H1 (cell line): ENCODE data around the gene DOCK10. TPM values are rescaled to one million over a fixed set of nuclear protein-coding genes. Genes with fewer than 3 reads are reported as not detected.

ENCODE experiments used
- CTCF ChIA-PET: fragments of 300-600 bp; sonication (Branson Sonifier 250); formaldehyde crosslinking; loops from one replicate; lab custom pipeline; 2021; ENCODE audit not compliant: partially characterized antibody; lab: Charles Lee
- POLR2A ChIA-PET: fragments of 300-600 bp; sonication (Branson Sonifier 250); formaldehyde crosslinking; loops from one replicate; lab custom pipeline; 2021; ENCODE audit warnings: inconsistent platforms; ENCODE audit not compliant: partially characterized antibody; lab: Charles Lee
- DNase-seq, 2 experiments: peaks; one replicate each; pipeline versions ENCODE4 v3.0.0 to v3.0.0-alpha.2; 2010 to 2022; ENCODE audit warnings: low spot score in 2 of 2, low read depth in 1 of 2, mixed read lengths in 1 of 2
- FAIRE-seq: peaks from 2 replicates; lab custom pipeline; 2011; peaks lifted over from hg19 to GRCh38; lab: Jason Lieb, UNC
- H2AFZ ChIP-seq: 2 replicates; pipeline ENCODE4 v1.8.1; 2012; ENCODE audit warnings: low read length, inconsistent platforms
- H2AK5ac ChIP-seq: 2 replicates; pipeline ENCODE4 v1.6.1; 2013; ENCODE audit warnings: low read depth, low read length
- H2BK120ac ChIP-seq: replicated peaks from 2 replicates; pipeline ENCODE3; 2013; ENCODE audit warnings: low read depth, low read length, inconsistent platforms
- H2BK12ac ChIP-seq: 2 replicates; pipeline ENCODE4 v1.6.1; 2013; ENCODE audit warnings: low read depth, low read length
- H2BK15ac ChIP-seq: 2 replicates; pipeline ENCODE4 v1.6.1; 2013; ENCODE audit warnings: low read length
- H2BK20ac ChIP-seq: 2 replicates; pipeline ENCODE4 v1.6.1; 2013; ENCODE audit warnings: low read length
- H2BK5ac ChIP-seq: 2 replicates; pipeline ENCODE4 v1.6.1; 2013; ENCODE audit warnings: low read depth, low read length
- H3K14ac ChIP-seq: 2 replicates; pipeline ENCODE4 v1.6.1; 2013; ENCODE audit warnings: inconsistent platforms; ENCODE audit not compliant: insufficient read length
- H3K18ac ChIP-seq: 2 replicates; pipeline ENCODE4 v1.6.1; 2013; ENCODE audit warnings: low read length; ENCODE audit errors: extremely low read depth
- H3K23ac ChIP-seq: 2 replicates; pipeline ENCODE4 v1.6.1; 2013; ENCODE audit warnings: inconsistent platforms; ENCODE audit not compliant: insufficient read length
- H3K23me2 ChIP-seq: 2 replicates; pipeline ENCODE4 v1.6.1; 2013; ENCODE audit warnings: low read depth, low read length
- H3K27ac ChIP-seq: 2 replicates; pipeline ENCODE4 v1.6.1; 2011; ENCODE audit warnings: low read depth, low read length, inconsistent platforms
- H3K27me3 ChIP-seq, 4 experiments: replicated peaks in 1 of 4; 1 replicate in 1 of 4; 2 replicates in 3 of 4; pipeline versions ENCODE4 v1.6.1 to v1.8.1; 2011 to 2013; ENCODE audit warnings: low read length in 3 of 4, mild to moderate bottlenecking in 3 of 4, inconsistent platforms in 2 of 4, mixed read lengths in 2 of 4, moderate library complexity in 1 of 4; ENCODE audit not compliant: control insufficient read depth in 3 of 4, insufficient read depth in 3 of 4; ENCODE audit errors: extremely low read depth in 1 of 4
- H3K36me3 ChIP-seq, 4 experiments: 2 replicates each; pipeline versions ENCODE4 v1.6.1 to v1.8.1; 2011 to 2013; ENCODE audit warnings: mild to moderate bottlenecking in 4 of 4, low read length in 3 of 4, moderate library complexity in 2 of 4, control low read depth in 1 of 4, inconsistent platforms in 1 of 4; ENCODE audit not compliant: insufficient read depth in 4 of 4, control insufficient read depth in 2 of 4
- H3K4ac ChIP-seq: replicated peaks from 2 replicates; pipeline ENCODE3; 2013; ENCODE audit warnings: low read length, low read depth, mixed read lengths, inconsistent platforms; ENCODE audit not compliant: insufficient read length
- H3K4me1 ChIP-seq, 4 experiments: replicated peaks in 1 of 4; 1 replicate in 1 of 4; 2 replicates in 3 of 4; pipeline versions ENCODE4 v1.6.1 to v1.8.1; 2011 to 2013; ENCODE audit warnings: low read length in 3 of 4, inconsistent platforms in 2 of 4, mixed read lengths in 1 of 4; ENCODE audit not compliant: insufficient read depth in 4 of 4, control insufficient read depth in 3 of 4
- H3K4me2 ChIP-seq, 2 experiments: 2 replicates each; pipeline versions ENCODE4 v1.6.1 to v1.8.1; 2011 to 2013; ENCODE audit warnings: low read depth in 2 of 2, low read length in 2 of 2, control low read depth in 1 of 2, inconsistent platforms in 1 of 2, mild to moderate bottlenecking in 1 of 2; ENCODE audit not compliant: insufficient read depth in 1 of 2
- H3K4me3 ChIP-seq, 4 experiments: fragments of 200-600, 300-600 bp in 1 of 4; sonication (generic), shearing (Covaris generic), sonication (Bioruptor Twin) in 1 of 4; 2 replicates each; pipeline versions ENCODE4 v1.5.1 to v1.8.1; 2011 to 2016; ENCODE audit warnings: low read length in 4 of 4, low read depth in 3 of 4, control low read depth in 2 of 4, inconsistent platforms in 2 of 4, mild to moderate bottlenecking in 2 of 4, mixed read lengths in 1 of 4, moderate library complexity in 1 of 4; ENCODE audit not compliant: insufficient read depth in 2 of 4; ENCODE audit errors: extremely low read depth in 1 of 4
- H3K56ac ChIP-seq: replicated peaks from 2 replicates; pipeline ENCODE3; 2013; ENCODE audit warnings: low read depth, mild to moderate bottlenecking, mixed read lengths, low read length, inconsistent platforms; ENCODE audit not compliant: insufficient read length
- H3K79me1 ChIP-seq: 2 replicates; pipeline ENCODE4 v1.6.1; 2013; ENCODE audit warnings: low read depth, low read length, control low read depth
- H3K79me2 ChIP-seq, 2 experiments: 2 replicates each; pipeline versions ENCODE4 v1.6.1 to v1.8.1; 2012 to 2013; ENCODE audit warnings: low read length in 2 of 2, mild to moderate bottlenecking in 2 of 2, inconsistent platforms in 1 of 2; ENCODE audit not compliant: insufficient read depth in 2 of 2, control insufficient read depth in 1 of 2
- H3K9ac ChIP-seq, 4 experiments: replicated peaks in 1 of 4; 1 replicate in 1 of 4; 2 replicates in 3 of 4; pipeline versions ENCODE4 v1.6.1 to v1.8.1; 2011 to 2013; ENCODE audit warnings: low read depth in 3 of 4, low read length in 3 of 4, control low read depth in 2 of 4, mild to moderate bottlenecking in 2 of 4, moderate library complexity in 2 of 4, inconsistent platforms in 1 of 4; ENCODE audit errors: extremely low read depth in 1 of 4
- H3K9me3 ChIP-seq, 2 experiments: 2 replicates each; pipeline versions ENCODE4 v1.6.1 to v1.8.1; 2012 to 2013; ENCODE audit warnings: mild to moderate bottlenecking in 2 of 2, moderate library complexity in 2 of 2, control low read depth in 1 of 2, inconsistent platforms in 1 of 2, low read depth in 1 of 2, low read length in 1 of 2, mixed read lengths in 1 of 2; ENCODE audit not compliant: insufficient read depth in 2 of 2
- H4K20me1 ChIP-seq, 2 experiments: replicated peaks in 1 of 2; 2 replicates each; pipeline versions ENCODE3 to v1.8.1; 2011 to 2013; ENCODE audit warnings: inconsistent platforms in 2 of 2, low read length in 2 of 2, mild to moderate bottlenecking in 1 of 2; ENCODE audit not compliant: insufficient read depth in 2 of 2, control insufficient read depth in 1 of 2
- H4K5ac ChIP-seq: 2 replicates; pipeline ENCODE4 v1.6.1; 2013; ENCODE audit warnings: low read length, low read depth, mixed read lengths, inconsistent platforms; ENCODE audit not compliant: insufficient read length
- H4K8ac ChIP-seq: 2 replicates; pipeline ENCODE4 v1.8.0; 2013; ENCODE audit warnings: mild to moderate bottlenecking, moderate library complexity, low read length, inconsistent platforms; ENCODE audit not compliant: insufficient read depth; ENCODE audit errors: extremely low read depth
- H4K91ac ChIP-seq: replicated peaks from 2 replicates; pipeline ENCODE3; 2013; ENCODE audit warnings: low read length, mixed read lengths, inconsistent platforms; ENCODE audit not compliant: insufficient read length
- BCL11A ChIP-seq, 2 experiments: IDR thresholded peaks; one replicate each; pipeline ENCODE4 v1.6.1; 2011; ENCODE audit warnings: low read depth in 2 of 2, low read length in 2 of 2, mild to moderate bottlenecking in 2 of 2
- CBX8 ChIP-seq: fragments of 300-800, 300-1000 bp; sonication (generic); IDR thresholded peaks from 2 replicates; pipeline ENCODE4 v1.7.1; 2016; ENCODE audit warnings: low read depth, low read length, borderline replicate concordance
- CEBPB ChIP-seq: IDR thresholded peaks from 2 replicates; pipeline ENCODE4 v1.6.1; 2012; ENCODE audit warnings: low read depth, low read length
- CTBP2 ChIP-seq: IDR thresholded peaks from 2 replicates; pipeline ENCODE4 v1.7.0; 2011; ENCODE audit warnings: borderline replicate concordance, mild to moderate bottlenecking, moderate library complexity, mixed read lengths, low read length; ENCODE audit not compliant: insufficient read depth, insufficient read length
- EGR1 ChIP-seq: IDR thresholded peaks from 2 replicates; pipeline ENCODE4 v1.6.1; 2011; ENCODE audit warnings: low read depth, low read length, borderline replicate concordance
- EP300 ChIP-seq, 2 experiments: IDR thresholded peaks; 1 replicate in 1 of 2; 2 replicates in 1 of 2; pipeline ENCODE4 v1.6.1; 2011 to 2012; ENCODE audit warnings: low read depth in 2 of 2, low read length in 2 of 2, mild to moderate bottlenecking in 2 of 2, borderline replicate concordance in 1 of 2, inconsistent platforms in 1 of 2, moderate library complexity in 1 of 2
- GABPA ChIP-seq: IDR thresholded peaks from 2 replicates; pipeline ENCODE4 v1.6.1; 2011; ENCODE audit warnings: mild to moderate bottlenecking, low read length, moderate library complexity, borderline replicate concordance; ENCODE audit not compliant: insufficient read depth
- KDM5A ChIP-seq: fragments of 200-600 bp; IDR thresholded peaks from 2 replicates; pipeline ENCODE4 v1.7.1; 2012; ENCODE audit warnings: mild to moderate bottlenecking, low read length, inconsistent platforms, mixed read lengths
- NANOG ChIP-seq: IDR thresholded peaks from 2 replicates; pipeline ENCODE4 v1.6.1; 2011; ENCODE audit warnings: low read length, low read depth, mild to moderate bottlenecking, inconsistent platforms; ENCODE audit not compliant: insufficient read depth, poor library complexity, severe bottlenecking
- NRF1 ChIP-seq: IDR thresholded peaks from 2 replicates; pipeline ENCODE4 v1.6.1; 2011; ENCODE audit warnings: mild to moderate bottlenecking, low read depth, low read length, improper control_type of control experiment
- POLR2A ChIP-seq, 2 experiments: IDR thresholded peaks; 1 replicate in 1 of 2; 2 replicates in 1 of 2; pipeline ENCODE4 v1.6.1; 2011; ENCODE audit warnings: low read depth in 2 of 2, low read length in 2 of 2, mild to moderate bottlenecking in 2 of 2; ENCODE audit errors: control extremely low read depth in 1 of 2
- TAF1 ChIP-seq: IDR thresholded peaks from 2 replicates; pipeline ENCODE4 v1.6.1; 2011; ENCODE audit warnings: mild to moderate bottlenecking, low read depth, low read length
- TEAD4 ChIP-seq: IDR thresholded peaks from 2 replicates; pipeline ENCODE4 v1.6.1; 2012; ENCODE audit warnings: low read depth, low read length, inconsistent platforms, mixed read lengths
- polyA plus RNA-seq, 7 experiments: library from polyadenylated mRNA; depleted of rRNA in 3 of 7; stranded (reverse) in 5 of 7; unstranded in 2 of 7; fragments of >200 nt in 5 of 7; fragments of 200-250 nt in 2 of 7; gene quantifications; 1 replicate in 5 of 7; 2 replicates in 1 of 7; 4 replicates in 1 of 7; pipeline versions ENCODE4 v1.2.1 to v1.2.3, GENCODE V29; 2011 to 2013; ENCODE audit warnings: missing spikeins in 2 of 7, mixed read lengths in 2 of 7
- total RNA-seq: library from RNA; stranded (reverse); fragmentation: NEBNext Ultra II Directional; extraction: Animal tissue kit (Norgen Biotek cat#: 25700); gene quantifications from 2 replicates; pipeline ENCODE4 v1.2.1, GENCODE V29; 2021
- TF ChIP-seq, protein P1 (sequence below), 3 experiments: IDR thresholded peaks; 1 replicate in 2 of 3; 2 replicates in 1 of 3; pipeline versions ENCODE4 v1.5.1 to v1.6.1; 2011; ENCODE audit warnings: low read length in 3 of 3, mild to moderate bottlenecking in 3 of 3, inconsistent platforms in 2 of 3, low read depth in 1 of 3, moderate library complexity in 1 of 3; ENCODE audit not compliant: insufficient read depth in 1 of 3; ENCODE audit errors: control extremely low read depth in 1 of 3

The DOCK10 gene
- total and polyA plus RNA-seq, 2 of the 8 experiments (the other 6 are each of a cell fraction or from before 2014, with no cell fraction given), result 0.33 to 1.6 TPM

DNA sequence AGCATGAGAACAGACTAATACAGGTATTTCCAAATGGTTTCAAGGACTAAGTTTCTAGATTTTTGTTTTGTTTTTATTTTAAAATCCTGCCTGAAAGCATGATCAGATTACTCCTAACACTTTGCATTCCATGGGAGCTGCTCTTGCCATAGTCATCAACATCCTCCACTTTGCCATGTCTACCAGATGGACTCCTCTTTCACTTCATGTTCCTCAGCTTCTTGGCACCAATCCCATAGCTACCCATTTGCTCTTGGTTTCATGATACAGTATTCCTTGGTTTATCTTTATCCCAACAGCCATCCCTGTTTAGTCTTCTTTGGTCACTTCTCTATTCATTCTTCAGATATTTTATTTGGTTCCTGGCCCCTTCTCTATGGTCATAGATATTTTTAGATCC is 171.9 kb downstream of the DOCK10 start:
- Histone ChIP-seq H3K79me1 (no peaks in the 10 kb centered on the region), H3K23ac (no peak overlapping the region)
- no peak for TF ChIP-seq GABPA
- no peak for TF ChIP-seq KDM5A
- no peak for TF ChIP-seq EGR1
- TF ChIP-seq CEBPB, result no peak
- no peak for TF ChIP-seq NRF1
- TF ChIP-seq BCL11A (IDR thresholded peaks at IDR 0.05; ENCODE audit: low read depth in 2 of 2, low read length in 2 of 2), result no peak
- no peak for TF ChIP-seq EP300 (IDR thresholded peaks at IDR 0.05; ENCODE audit: borderline replicate concordance in 1 of 2, low read depth in 2 of 2, low read length in 2 of 2)
- TF ChIP-seq NANOG, result no peak
- TF ChIP-seq TAF1, result no peak
- TF ChIP-seq, protein P1, sequence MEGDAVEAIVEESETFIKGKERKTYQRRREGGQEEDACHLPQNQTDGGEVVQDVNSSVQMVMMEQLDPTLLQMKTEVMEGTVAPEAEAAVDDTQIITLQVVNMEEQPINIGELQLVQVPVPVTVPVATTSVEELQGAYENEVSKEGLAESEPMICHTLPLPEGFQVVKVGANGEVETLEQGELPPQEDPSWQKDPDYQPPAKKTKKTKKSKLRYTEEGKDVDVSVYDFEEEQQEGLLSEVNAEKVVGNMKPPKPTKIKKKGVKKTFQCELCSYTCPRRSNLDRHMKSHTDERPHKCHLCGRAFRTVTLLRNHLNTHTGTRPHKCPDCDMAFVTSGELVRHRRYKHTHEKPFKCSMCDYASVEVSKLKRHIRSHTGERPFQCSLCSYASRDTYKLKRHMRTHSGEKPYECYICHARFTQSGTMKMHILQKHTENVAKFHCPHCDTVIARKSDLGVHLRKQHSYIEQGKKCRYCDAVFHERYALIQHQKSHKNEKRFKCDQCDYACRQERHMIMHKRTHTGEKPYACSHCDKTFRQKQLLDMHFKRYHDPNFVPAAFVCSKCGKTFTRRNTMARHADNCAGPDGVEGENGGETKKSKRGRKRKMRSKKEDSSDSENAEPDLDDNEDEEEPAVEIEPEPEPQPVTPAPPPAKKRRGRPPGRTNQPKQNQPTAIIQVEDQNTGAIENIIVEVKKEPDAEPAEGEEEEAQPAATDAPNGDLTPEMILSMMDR (IDR thresholded peaks at IDR 0.05; ENCODE audit: control extremely low read depth in 1 of 3, insufficient read depth in 1 of 3, low read depth in 1 of 3, low read length in 3 of 3), result no peak
- no peak for TF ChIP-seq CTBP2
- TF ChIP-seq TEAD4, result no peak
- no peak for TF ChIP-seq POLR2A (IDR thresholded peaks at IDR 0.05; ENCODE audit: control extremely low read depth in 1 of 2, low read depth in 2 of 2, low read length in 2 of 2)
- no peak for TF ChIP-seq CBX8

More for the DNA sequence above, 171.9 kb downstream of the DOCK10 start:
- Histone ChIP-seq H2BK12ac (no peak overlapping the region), H3K56ac (no peak overlapping the region), H3K4me3 (no peak overlapping the region), H2AK5ac (no peak overlapping the region), H3K23me2 (no peaks in the 10 kb centered on the region), H3K14ac (no peak overlapping the region), H3K4me1 (no peaks in the 10 kb centered on the region), H3K9ac (no peak overlapping the region), H3K36me3 (no peaks in the 10 kb centered on the region), H4K20me1 (no peaks in the 10 kb centered on the region), H4K8ac (no peak overlapping the region), H3K27ac (no peak overlapping the region), H4K91ac (no peak overlapping the region), H3K18ac (no peak overlapping the region), H2BK20ac (no peak overlapping the region), H2AFZ (no peak overlapping the region), H3K79me2 (no peaks in the 10 kb centered on the region), H3K4ac (no peak overlapping the region), H3K4me2 (no peak overlapping the region), H3K9me3 (no peaks in the 10 kb centered on the region), H2BK15ac (no peak overlapping the region), H2BK120ac (no peak overlapping the region), H4K5ac (no peak overlapping the region), H2BK5ac (no peak overlapping the region), H3K27me3 (no peaks in the 10 kb centered on the region)
- FAIRE-seq (no peak), DNase-seq (no peak)
- ChIA-PET POLR2A (no interaction called here), CTCF (no interaction called here)
